Vagina (tissue), 2 donors: Measurements from ENCODE around the gene MFSD6L. TPM values are rescaled to one million over a fixed set of nuclear protein-coding genes. Genes with fewer than 3 reads are reported as not detected.

Source experiments
- DNase-seq, 2 donors: peaks; one replicate each; pipeline ENCODE4 v3.0.0-alpha.2; 2017; ENCODE audit errors: extremely low spot score in 2 of 2
- H3K27ac ChIP-seq: fragments of 200-600 bp; sonication (generic); one replicate; pipeline ENCODE4 v1.5.1; 2019
- H3K27me3 ChIP-seq: fragments of 200-600 bp; sonication (generic); one replicate; pipeline ENCODE4 v1.5.1; 2019
- H3K36me3 ChIP-seq, 2 donors: fragments of 200-600 bp; sonication (generic); one replicate each; pipeline ENCODE4 v1.5.1; 2017 to 2019
- H3K4me1 ChIP-seq: fragments of 200-600 bp; sonication (generic); one replicate; pipeline ENCODE4 v1.5.1; 2019
- H3K4me3 ChIP-seq, 2 donors: fragments of 200-600 bp; sonication (generic); 1 replicate in 1 of 2; 2 replicates in 1 of 2; pipeline ENCODE4 v1.5.1; 2016 to 2019
- H3K9me3 ChIP-seq: fragments of 200-600 bp; sonication (generic); one replicate; pipeline ENCODE4 v1.5.1; 2019
- POLR2A ChIP-seq, 2 donors: fragments of 450-650 bp; IDR thresholded peaks; one replicate each; pipeline ENCODE4 v1.6.1; 2017; ENCODE audit warnings: antibody characterized with exemption in 2 of 2, mild to moderate bottlenecking in 2 of 2, moderate library complexity in 2 of 2
- POLR2AphosphoS5 ChIP-seq, 2 donors: sonication (generic); formaldehyde crosslinking; IDR thresholded peaks; one replicate each; pipeline ENCODE4 v1.9.0; 2017; ENCODE audit warnings: antibody characterized with exemption in 2 of 2, mild to moderate bottlenecking in 2 of 2, low read depth in 1 of 2; ENCODE audit not compliant: insufficient read depth in 1 of 2
- intact Hi-C: fragments of 100-400 bp; cut with DNase I; formaldehyde crosslinking; loops from one replicate; pipeline ENCODE4 v1.15.1; 2023
- total RNA-seq: library from RNA; depleted of rRNA; stranded (reverse); fragments of >200 nt; gene quantifications from one replicate; pipeline ENCODE4 v1.2.3, GENCODE V29; 2016
- TF ChIP-seq, protein P1 (sequence below), 3 experiments: fragments of 450-650 bp in 2 of 3; fragments of 200-600 bp in 1 of 3; sonication (generic) in 1 of 3; IDR thresholded peaks; one replicate each; pipeline ENCODE4 v1.5.1; 2017 to 2019; ENCODE audit warnings: antibody characterized with exemption in 3 of 3, mild to moderate bottlenecking in 2 of 3, moderate library complexity in 2 of 3

MFSD6L gene
- total RNA-seq, 1 donor from 2014 or later, result not detected

- no peaks in the 10 kb centered on the region for H3K36me3 ChIP-seq
- no peaks in the 10 kb centered on the region for H3K4me1 ChIP-seq
- intact Hi-C loops, result no loop called here
- peak; percentile 47 to 89 for DNase-seq
- no peaks in the 10 kb centered on the region for H3K9me3 ChIP-seq
- H3K27ac ChIP-seq, result no peak overlapping the region
- no peaks in the 10 kb centered on the region for H3K27me3 ChIP-seq
- no peak overlapping the region for H3K4me3 ChIP-seq
- no peak for TF ChIP-seq POLR2AphosphoS5 (IDR thresholded peaks at IDR 0.05; ENCODE audit: insufficient read depth in 1 of 2, low read depth in 1 of 2)
- TF ChIP-seq, protein P1, sequence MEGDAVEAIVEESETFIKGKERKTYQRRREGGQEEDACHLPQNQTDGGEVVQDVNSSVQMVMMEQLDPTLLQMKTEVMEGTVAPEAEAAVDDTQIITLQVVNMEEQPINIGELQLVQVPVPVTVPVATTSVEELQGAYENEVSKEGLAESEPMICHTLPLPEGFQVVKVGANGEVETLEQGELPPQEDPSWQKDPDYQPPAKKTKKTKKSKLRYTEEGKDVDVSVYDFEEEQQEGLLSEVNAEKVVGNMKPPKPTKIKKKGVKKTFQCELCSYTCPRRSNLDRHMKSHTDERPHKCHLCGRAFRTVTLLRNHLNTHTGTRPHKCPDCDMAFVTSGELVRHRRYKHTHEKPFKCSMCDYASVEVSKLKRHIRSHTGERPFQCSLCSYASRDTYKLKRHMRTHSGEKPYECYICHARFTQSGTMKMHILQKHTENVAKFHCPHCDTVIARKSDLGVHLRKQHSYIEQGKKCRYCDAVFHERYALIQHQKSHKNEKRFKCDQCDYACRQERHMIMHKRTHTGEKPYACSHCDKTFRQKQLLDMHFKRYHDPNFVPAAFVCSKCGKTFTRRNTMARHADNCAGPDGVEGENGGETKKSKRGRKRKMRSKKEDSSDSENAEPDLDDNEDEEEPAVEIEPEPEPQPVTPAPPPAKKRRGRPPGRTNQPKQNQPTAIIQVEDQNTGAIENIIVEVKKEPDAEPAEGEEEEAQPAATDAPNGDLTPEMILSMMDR (IDR thresholded peaks at IDR 0.05), result no peak
- no peak for TF ChIP-seq POLR2A (IDR thresholded peaks at IDR 0.05)
These were observed 27.8 kb upstream of the MFSD6L start for GRCh38 chr17:8826808-8827435.

GRCh38 chr17:8825802-8826201, 26.6 kb upstream of the MFSD6L start:
- Histone ChIP-seq H3K4me1 (no peaks in the 10 kb centered on the region), H3K9me3 (no peaks in the 10 kb centered on the region), H3K4me3 (no peak overlapping the region), H3K27me3 (no peaks in the 10 kb centered on the region), H3K27ac (no peak overlapping the region), H3K36me3 (no peaks in the 10 kb centered on the region)
- DNase-seq, result peak; percentile 11 to 22
- intact Hi-C loops, result no loop called here
- TF ChIP-seq, protein P1 (IDR thresholded peaks at IDR 0.05), result no peak
- no peak for TF ChIP-seq POLR2AphosphoS5 (IDR thresholded peaks at IDR 0.05; ENCODE audit: insufficient read depth in 1 of 2, low read depth in 1 of 2)
- TF ChIP-seq POLR2A (IDR thresholded peaks at IDR 0.05), result no peak

- Histone ChIP-seq H3K36me3 (no peaks in the 10 kb centered on the region), H3K4me3 (no peak overlapping the region), H3K4me1 (no peaks in the 10 kb centered on the region), H3K9me3 (no peaks in the 10 kb centered on the region), H3K27ac (no peak overlapping the region), H3K27me3 (no peaks in the 10 kb centered on the region)
- TF ChIP-seq, protein P1 (IDR thresholded peaks at IDR 0.05), result no peak
- TF ChIP-seq POLR2AphosphoS5 (IDR thresholded peaks at IDR 0.05; ENCODE audit: insufficient read depth in 1 of 2, low read depth in 1 of 2), result no peak
- TF ChIP-seq POLR2A (IDR thresholded peaks at IDR 0.05), result no peak
- intact Hi-C loops, result no loop called here
- peak; percentile 69 to 79 for DNase-seq
These were observed 24.1 kb upstream of the MFSD6L start for GRCh38 chr17:8823279-8823678.

DNA sequence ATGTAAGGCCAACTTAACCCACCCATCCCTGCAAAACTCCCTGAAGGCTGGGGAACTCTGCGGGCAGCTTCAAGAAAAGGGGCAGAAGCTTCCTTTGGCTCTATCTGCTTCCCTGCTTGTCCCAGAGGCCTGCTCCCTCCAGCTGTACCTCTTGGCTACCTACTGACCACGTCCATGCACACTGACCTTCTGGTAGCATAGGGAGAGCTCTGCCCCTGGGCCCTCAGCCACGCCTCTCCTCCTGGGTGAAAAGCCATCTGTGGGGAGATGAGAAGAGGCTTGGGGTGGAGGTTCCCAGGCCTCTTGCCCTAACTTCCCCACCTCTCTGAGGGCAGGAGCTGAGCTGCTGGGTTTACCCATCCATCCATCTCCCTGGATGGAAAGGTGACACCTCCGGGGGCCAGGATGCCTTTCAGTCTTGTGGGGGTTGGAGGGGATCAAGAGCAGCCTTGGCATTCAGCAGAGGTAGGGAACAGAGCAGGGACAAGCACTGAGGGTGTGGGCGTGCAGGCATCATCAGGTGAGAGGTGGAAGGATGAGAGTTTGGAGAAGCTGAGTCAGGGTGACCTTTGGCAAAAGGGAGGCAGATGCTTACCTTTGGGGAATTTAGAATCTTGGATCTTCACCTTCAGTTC, 23.4 kb upstream of the MFSD6L start:
- intact Hi-C loops, result no loop called here
- peak; percentile 56 to 79 for DNase-seq
- TF ChIP-seq POLR2AphosphoS5 (IDR thresholded peaks at IDR 0.05; ENCODE audit: insufficient read depth in 1 of 2, low read depth in 1 of 2) (no peak), POLR2A (IDR thresholded peaks at IDR 0.05) (no peak)
- TF ChIP-seq, protein P1 (IDR thresholded peaks at IDR 0.05), result no peak
- no peaks in the 10 kb centered on the region for H3K36me3 ChIP-seq
- H3K4me3 ChIP-seq, result no peak overlapping the region
- no peaks in the 10 kb centered on the region for H3K9me3 ChIP-seq
- no peak overlapping the region for H3K27ac ChIP-seq
- H3K4me1 ChIP-seq, result no peaks in the 10 kb centered on the region
- no peaks in the 10 kb centered on the region for H3K27me3 ChIP-seq
